Activated CD4-positive, alpha-beta T cell treated with anti-CD3 and anti-CD28 coated beads, Interleukin-2, Interleukin-4, amounts not matched to agents 100 ng/mL and 50 ng/mL, durations not matched to agents 16 hours and 8 hours (primary cell): Measurements from ENCODE around the gene GXYLT2.

Source experiments
- DNase-seq: peaks from one replicate; pipeline ENCODE4 v3.0.0-alpha.2; 2020; ENCODE audit warnings: low spot score

The GXYLT2 gene, protein sequence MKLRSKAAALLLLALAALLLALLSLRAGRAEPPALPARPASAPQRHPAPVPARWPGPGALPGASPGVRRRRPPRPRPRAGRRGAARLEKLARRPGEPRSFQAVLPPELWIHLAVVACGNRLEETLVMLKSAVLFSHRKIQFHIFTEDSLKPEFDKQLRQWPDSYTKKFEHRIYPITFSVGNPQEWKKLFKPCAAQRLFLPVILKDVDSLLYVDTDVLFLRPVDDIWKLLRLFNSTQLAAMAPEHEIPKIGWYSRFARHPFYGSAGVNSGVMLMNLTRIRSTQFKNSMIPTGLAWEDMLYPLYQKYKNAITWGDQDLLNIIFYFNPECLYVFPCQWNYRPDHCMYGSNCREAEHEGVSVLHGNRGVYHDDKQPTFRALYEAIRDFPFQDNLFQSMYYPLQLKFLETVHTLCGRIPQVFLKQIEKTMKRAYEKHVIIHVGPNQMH

GRCh38 chr3:72887705-72888545, at the start of gene GXYLT2:
Gene GXYLT2 (plus strand): TSS chr3:72888046. CDS start chr3:72888234, 188 bp downstream.
- DNase-seq = peak; percentile 17

DNA sequence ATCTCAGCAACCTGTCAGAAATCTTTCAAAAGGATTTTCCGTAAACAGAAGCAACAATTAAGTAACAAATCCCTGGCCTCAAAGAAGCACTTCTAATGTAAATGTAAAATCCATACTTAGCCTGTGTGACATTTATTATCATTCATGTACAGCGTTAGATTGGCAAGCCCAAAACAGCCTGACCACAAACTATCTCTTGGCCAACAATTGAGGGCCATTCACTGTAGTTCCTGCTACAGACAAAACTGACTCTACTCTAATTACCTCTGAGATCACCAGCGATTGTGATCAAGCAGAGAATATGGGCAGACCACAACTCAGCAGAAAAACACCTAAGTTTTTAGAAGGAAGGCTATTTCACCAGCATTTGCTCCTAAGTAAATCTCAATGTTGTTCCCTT, 48.8 kb upstream of the GXYLT2 start:
- no peak for DNase-seq

DNA sequence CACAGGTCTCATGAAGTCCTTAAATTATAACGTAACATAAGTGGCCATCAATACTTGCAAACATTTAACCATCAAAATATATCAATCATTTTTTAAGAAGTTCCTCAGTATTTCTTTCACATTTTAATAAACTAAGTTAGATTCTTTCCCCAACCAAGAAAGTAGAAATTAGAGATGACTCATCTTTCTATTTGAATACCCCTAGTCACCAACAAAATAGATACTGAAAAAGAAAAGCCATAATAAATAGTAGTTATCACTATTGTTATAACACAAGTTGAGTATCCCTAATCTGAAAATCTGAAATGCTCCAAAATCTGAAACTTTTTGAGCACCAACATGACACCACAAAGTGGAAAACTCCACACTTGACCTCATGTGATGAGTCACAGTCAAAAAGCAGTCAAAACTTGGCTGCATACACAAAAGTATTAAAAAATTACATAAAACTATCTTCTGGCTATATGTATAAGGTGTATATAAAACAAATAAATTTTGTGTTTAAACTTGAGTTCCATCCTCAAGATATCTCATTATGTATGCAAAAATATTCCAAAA, 43.3 kb upstream of the GXYLT2 start:
- peak; percentile 73 for DNase-seq

DNA sequence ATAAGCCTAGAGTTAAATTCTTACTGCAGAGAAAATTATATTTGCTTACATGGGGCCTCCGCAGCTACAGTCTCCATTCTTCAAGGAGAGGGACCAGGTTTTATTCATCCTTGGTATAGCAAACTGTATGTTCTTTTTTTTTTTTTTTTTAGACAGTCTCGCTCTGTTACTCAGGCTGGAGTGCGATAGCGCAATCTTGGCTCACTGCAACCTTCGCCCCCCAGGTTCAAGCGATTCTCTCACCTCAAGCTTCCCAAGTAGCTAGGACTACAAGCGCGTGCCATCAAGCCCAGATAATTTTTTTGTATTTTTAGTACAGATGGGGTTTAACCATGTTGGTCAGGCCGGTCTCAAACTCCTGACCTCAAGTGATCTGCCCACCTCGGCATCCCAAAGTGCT, 41.7 kb upstream of the GXYLT2 start:
- DNase-seq = no peak

- DNase-seq = no peak
Observed at GRCh38 chr3:72847282-72847681, 40.6 kb upstream of the GXYLT2 start.

- DNase-seq = peak; percentile 96
Observed at GRCh38 chr3:72847751-72848702, 39.8 kb upstream of the GXYLT2 start, which contains the start of gene SHQ1. Gene SHQ1 (minus strand): TSS chr3:72848445. CDS start chr3:72848340, 105 bp downstream.

DNA sequence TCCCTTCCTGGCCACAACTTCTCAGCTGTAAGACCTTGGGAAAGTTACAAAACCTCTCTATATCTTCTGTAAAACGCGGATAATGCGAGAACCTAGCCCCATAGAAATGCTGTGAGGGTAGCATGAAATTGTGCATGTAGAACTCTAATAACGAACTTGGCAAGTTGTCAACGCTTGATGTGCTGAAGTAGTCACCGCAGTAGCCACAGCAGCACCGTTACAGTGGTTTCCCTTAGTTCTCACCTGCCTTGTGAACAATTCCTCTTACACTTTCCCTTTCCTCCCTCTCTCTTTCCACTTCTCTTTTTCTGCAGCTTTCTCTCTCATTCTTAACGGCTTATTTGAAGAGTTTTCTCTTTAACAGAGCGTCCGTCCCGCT, 39.2 kb upstream of the GXYLT2 start:
- DNase-seq = peak; percentile 40

DNA sequence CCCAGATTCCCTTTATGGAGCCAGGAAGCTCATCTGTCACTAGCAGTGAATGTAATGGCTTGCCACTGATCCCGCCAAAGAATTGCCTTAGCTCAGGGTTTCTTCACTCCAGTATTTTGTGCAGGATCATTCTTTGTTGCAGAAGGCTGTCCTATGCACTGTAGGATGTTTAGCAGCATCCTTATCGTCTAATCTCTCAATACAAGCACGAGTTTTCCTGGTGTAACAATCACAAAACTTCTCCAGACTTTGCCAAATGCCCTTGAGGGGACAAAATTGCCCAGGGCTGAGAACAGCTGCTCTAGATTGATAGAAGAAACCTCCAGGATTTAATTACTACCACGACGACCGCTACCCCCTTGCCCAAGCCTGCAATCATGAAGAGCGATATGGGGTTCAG, 32.8 kb upstream of the GXYLT2 start:
- DNase-seq = no peak

DNA sequence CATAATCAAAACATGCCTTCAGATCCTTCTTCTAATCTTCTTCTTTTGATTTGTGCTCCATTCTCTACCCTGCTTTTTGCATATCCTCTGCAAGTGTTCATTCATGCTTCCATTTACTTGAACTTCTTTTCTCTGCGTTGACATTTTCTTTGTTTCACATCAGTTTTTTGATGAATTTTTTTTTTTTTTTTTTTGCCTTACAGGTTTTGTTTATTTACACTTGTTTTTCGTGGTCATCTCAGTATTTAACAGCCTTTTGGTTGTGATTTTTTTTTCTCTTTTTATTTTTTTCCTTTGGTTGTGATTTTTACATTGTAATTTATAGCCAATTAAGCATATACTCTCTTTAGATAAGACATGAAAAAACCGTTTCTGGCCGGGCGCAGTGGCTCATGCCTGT, 27.8 kb upstream of the GXYLT2 start:
- DNase-seq = no peak

DNA sequence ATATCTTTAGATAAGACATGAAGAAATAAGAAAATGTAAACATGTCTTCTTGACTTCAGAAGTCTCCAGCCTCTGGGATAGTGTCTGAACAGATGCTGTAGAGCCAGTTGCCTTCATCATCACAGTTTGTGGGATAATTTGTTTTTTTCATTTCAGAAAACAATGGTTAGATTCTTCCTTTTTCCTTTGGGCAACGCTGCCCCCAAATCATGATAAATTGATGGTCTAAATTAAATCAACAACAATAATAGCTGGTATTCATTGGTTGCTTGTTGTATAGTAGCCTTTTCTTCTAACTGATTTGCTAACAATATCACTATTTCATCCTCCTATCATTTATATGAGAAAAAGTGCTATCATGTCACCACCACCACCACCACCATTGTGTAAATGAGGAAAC, 27.0 kb upstream of the GXYLT2 start:
- no peak for DNase-seq

GRCh38 chr3:72862314-72863090, 25.3 kb upstream of the GXYLT2 start:
- no peak for DNase-seq

GRCh38 chr3:72872183-72872582, 15.7 kb upstream of the GXYLT2 start:
- no peak for DNase-seq

DNA sequence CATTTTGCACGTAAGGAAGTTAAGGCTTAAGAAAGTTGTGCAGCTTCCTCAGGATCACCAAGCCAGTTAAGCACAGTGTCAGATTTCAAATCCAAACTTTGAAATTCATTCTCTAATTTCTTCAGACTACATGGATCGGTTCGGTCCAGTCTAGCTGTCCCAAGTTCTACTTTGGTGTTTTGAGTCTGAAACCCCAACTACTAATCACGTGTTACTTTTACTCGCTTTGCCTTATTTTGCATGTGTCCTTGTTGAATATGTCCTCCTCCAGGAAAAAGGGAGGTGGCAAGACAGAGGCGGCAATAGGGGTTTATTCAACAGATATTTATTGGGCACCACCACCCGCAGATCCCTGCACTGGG, 522 bp upstream of the GXYLT2 start:
- DNase-seq = no peak

DNA sequence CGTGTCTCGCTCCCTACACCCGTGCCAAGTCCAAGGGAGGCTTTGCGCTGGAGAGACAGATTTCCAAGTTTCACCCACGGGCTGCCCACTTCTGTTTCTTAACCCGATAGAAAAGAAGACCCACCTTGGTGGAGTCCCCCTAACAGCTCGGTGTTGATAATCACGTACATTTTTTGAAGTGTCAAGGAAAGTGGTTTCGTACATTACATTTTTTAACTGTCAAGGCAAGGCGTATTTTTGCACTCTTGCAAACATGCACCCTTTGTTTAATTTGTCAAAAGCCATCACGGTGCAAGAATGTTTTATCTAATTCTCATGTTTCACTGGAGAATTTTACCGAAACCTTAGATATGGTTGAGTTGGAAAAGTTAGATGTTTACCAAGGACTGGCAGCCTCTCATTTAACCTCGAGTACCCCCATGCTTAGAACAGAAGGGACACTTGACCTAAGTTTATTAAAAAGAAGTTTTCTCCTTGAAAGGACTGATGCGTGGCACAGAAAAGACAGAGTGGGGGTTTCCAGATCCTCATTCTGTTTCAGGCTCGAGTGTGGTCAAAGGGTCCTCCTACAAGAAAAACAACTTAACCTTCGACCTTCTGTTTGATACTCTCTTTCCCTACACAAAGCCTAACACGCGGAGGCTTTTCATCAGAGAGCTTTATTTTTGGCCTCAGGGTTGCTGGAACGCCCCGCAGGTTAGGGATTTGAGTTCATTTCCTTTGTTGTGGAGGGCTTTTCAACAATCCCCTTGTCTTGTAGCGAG, 882 bp downstream of the GXYLT2 start:
- no peak for DNase-seq

DNA sequence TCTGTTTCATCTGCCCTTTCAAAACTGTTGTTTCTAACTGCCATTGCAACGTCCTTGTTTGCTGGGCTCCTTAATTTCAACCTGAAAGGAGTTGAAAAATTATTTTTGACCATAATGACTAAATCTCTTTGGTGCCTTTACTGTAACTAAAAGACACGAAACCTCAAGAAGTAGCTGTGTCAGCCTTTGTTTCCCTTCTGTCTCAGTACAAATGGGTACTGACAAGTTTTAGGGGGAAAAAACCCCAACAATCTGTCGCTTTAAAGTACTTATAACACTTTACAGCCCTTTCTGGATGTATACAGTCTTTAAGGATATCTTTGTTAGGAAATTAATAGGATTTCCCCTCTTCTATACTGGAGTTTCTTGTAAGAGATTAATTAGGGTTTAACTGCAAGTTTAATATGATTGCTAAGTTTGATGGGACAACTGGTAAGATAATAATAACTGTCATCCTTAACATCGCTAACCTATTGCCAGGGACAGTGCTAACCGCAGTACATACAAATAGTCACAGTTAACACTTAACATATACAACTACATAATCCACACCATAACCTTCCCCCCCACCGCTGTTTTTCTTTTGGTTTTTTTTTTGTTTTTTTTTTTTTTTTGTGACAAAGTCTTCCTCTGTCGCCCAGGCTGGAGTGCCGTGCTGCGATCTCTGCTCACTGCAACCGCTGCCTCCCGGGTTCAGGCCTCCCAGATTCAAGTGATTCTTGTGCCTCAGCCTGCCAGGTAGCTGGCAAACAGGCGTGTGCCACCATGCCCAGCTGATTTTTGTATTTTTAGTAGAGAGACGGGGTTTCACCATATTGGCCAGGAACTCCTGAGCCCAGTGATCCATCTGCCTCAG, 1.7 kb downstream of the GXYLT2 start:
- no peak for DNase-seq

DNA sequence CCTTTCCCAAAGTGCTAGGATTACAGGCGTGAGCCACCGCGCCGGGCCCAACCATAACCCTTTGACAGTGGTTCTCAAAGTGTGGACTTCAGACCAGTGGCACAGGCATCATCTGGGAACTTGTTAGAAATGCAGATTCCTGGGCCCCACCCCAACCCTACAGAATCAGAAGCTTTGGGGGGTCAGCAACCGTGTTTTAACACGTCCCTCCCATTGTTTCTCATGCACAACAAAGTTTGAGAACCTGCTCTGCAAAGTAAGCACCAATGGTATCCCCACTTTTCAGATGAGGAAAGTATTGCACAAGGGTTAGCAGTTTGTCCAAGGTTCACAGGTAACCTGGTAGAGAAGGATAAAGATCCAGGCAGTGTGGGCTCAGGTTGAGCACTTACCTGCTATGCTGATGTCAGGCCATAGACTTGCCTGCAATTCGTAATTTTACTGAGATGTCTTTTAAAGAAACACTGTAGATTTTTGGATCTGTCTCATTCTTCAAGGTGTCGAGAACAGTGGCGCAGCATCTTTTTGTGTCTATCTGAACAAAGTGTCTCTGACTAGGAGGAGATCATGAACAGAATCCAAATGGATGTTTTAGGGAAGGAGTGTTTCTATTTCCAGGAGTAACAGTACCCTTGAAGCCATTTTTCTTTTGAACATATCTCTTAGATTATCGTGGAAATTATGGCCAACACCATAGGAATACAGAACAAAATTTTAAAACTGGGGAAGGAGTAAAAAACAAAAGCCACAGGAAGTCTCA, 2.5 kb downstream of the GXYLT2 start:
- no peak for DNase-seq

DNA sequence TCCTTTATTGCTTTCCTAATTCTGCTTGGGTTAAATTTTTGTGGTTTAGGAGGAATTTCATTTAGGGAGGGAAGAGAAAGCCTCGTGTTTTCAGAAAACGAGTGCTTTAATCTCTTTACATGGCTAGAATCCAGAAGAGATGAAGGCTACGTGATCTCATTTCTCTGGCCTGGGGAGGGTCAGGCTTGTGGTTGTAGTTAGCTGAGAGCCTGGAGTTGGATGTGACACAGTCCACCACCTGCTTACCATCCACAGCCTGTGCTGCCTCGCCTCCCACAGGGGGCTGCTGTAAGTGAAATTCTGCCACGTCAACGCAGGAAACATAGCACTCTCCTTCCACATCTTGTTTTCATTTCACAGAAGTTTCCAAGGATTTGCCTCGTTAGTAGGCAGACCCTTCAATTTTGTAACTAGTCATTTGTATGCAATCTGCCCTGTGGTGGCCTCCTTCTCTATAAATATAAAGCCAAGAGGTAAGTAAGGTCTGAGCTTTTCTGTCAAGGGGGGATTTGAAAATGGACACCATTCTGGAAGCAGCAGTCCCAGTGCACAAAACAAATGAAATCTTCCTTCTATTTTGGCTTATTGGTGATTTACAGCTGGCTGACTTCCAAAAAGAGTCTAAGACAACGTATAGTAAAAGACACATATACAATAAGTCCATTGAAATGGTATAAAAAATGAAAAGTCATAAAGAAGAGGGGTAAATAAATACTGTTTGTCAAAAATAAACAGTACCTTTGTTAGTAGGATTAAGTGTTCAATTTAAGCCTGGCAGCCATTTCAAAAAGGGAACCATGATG, 3.4 kb downstream of the GXYLT2 start:
- DNase-seq = no peak
